ENCODE measurements around the gene SRGAP3. TPM values are rescaled to one million over a fixed set of nuclear protein-coding genes. Genes with fewer than 3 reads are reported as not detected.

SRGAP3 gene
- total RNA-seq (2013; cell fraction: nucleolus; rRNA removed), result 21.4 and 26.8 TPM in 2 replicates
- 1.4 and 2.2 TPM in 2 replicates for total RNA-seq (2014; rRNA removed)
- total RNA-seq (2014; rRNA removed; fragmentation: Illumina TruSeq; extraction: Trizol), result 0.92 and 1.1 TPM in 2 replicates
- 1.1 and 1.4 TPM in 2 replicates for total RNA-seq (2021)
- 1.9 TPM for polyA plus RNA-seq (2011; ENCODE audit: low read depth)
- 0.57 and 0.61 TPM in 2 replicates for polyA plus RNA-seq (2011; rRNA removed)
- polyA plus RNA-seq (2011; cell fraction: cytosol; rRNA removed), result 0.32 and 1.0 TPM in 2 replicates
- polyA plus RNA-seq (2011; cell fraction: nucleus; rRNA removed), result 1.3 and 1.4 TPM in 2 replicates
- 2.4 and 2.8 TPM in 2 replicates for polyA plus RNA-seq (2012)
- polyA plus RNA-seq (2014; fragmentation: Illumina TruSeq; extraction: Trizol), result 0.94 and 1.3 TPM in 2 replicates
- under 1 TPM; 0.32 to 0.49 TPM for polyA plus RNA-seq (2014; fragmentation: Nextera tagmentation; extraction: Ambion mirVana)
- polyA plus RNA-seq (2014; rRNA removed), result 0.98 and 1.00 TPM in 2 replicates
- polyA plus RNA-seq (2016; fragmentation: Nextera tagmentation; extraction: Ambion mirVana), result 1 to 10 TPM in 1 of 2 experiments, under 1 TPM in 1; 0.98 to 1.7 TPM
- polyA minus RNA-seq (2011; rRNA and poly(A)+ RNA removed), result 0.62 and 1.2 TPM in 2 replicates
- polyA minus RNA-seq (2011; cell fraction: cytosol; rRNA and poly(A)+ RNA removed), result 0.31 TPM in 1 of 2 replicates, not detected in the other
- 1.5 and 1.7 TPM in 2 replicates for polyA minus RNA-seq (2011; cell fraction: nucleus; rRNA and poly(A)+ RNA removed)
- percentile 36 among the genes with signal in this experiment for Bru-seq, nascent RNA
- BruChase-seq, experiment 1, labeled RNA remaining after a 6-hour chase, result percentile 28 among the genes with signal in this experiment
- BruChase-seq, experiment 2, labeled RNA remaining after a 2-hour chase, result percentile 29 among the genes with signal in this experiment
- long read RNA-seq, experiment 1, result 0 reads
- long read RNA-seq, experiment 2, partial matches to known transcripts, result 0 of 2 reads
- long read RNA-seq, experiment 2, other reads (novel, unspliced or antisense), result 2 of 2 reads

DNA sequence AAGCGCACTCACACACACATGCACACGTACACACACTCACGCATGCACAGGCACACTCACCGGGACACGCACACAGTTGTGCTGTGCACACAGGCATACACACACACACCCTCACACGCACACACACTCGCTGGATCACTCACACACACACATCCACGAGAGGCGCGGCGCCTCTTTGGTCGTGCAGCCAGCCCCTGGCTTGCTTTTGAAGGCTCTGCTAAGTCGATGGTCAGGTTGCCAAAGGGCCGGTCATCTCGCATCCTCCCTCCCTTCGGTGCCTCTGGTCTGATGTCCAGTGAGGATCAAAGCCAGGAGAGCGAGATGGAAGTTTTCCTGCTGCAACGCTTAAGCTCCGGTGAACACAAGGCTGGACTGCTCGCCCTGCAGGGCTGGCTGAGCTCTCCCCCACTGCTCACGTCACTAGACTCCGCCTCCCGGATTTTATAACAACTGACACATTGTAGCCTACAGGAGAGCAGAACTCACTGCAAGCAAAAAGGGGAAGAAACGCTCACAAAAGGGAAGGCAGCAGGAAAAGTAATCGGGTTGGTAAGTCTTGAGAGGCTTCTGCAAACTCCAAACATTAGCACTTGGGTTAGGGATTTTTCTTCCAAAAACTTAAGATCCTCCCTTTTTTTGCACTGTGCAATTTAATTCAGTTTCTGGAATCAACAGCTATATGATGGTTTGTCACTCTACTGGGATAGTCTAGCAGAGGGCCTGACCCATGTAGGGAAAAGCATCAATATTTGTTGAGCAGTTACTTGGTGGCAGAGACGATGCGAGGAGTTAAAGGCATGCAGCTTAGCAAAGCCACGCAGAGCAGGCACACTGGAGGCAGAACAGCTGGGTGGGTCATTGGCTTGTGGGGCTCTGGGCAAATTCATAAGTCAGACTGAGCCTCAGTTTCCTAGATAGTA lies at the start of gene SRGAP3:
Gene SRGAP3 (minus strand): TSS at position 374 of the 920 bp plus-strand sequence. CDS start 695 bp downstream, outside the sequence.
- Histone ChIP-seq H2AFZ (ENCODE audit: control insufficient read depth, low read depth, low read length) (peak within 1 kb of the TSS; percentile 82), H3K27me3 (replicated peaks in 1 of 2; ENCODE audit: control insufficient read depth in 2 of 2, insufficient read depth in 2 of 2, low read length in 1 of 2) (no peaks in the 10 kb centered on the region), H3K9me3 (replicated peaks; ENCODE audit: control insufficient read depth, insufficient read depth, low read length) (no peaks in the 10 kb centered on the region; the same call in 2 of the 3 replicates), H4K20me1 (ENCODE audit: control insufficient read depth, insufficient read depth) (no peaks in the 10 kb centered on the region), H3K79me2 (ENCODE audit: control insufficient read depth, insufficient read depth, low read length) (no peaks in the 10 kb centered on the region), H3K4me1 (ENCODE audit: control insufficient read depth, insufficient read depth, low read length) (no peaks in the 10 kb centered on the region), H3K9ac (ENCODE audit: control insufficient read depth, insufficient read depth, low read length) (no peak within 1 kb of the TSS), H3K27ac (ENCODE audit: control insufficient read depth, insufficient read depth) (no peak within 1 kb of the TSS), H3K4me3 (peak within 1 kb of the TSS; percentile 54), H3K4me2 (ENCODE audit: control insufficient read depth, insufficient read depth) (peak within 1 kb of the TSS; percentile 80), H3K36me3 (ENCODE audit: control insufficient read depth in 2 of 2, insufficient read depth in 2 of 2, low read length in 1 of 2) (no peaks in the 10 kb centered on the region)
- in situ Hi-C loops (cut with MboI) (no loop called here), intact Hi-C loops (cut with micrococcal nuclease; ENCODE audit: unreplicated experiment) (no loop called here)
- no TSS peak for BruUV-seq (replicated peaks)
- peak; percentile 73 for DNase-seq (ENCODE audit: low read depth, low spot score)
- ChIA-PET SMC1A (ENCODE audit: uncharacterized antibody, unreplicated experiment) (interaction anchor here (0.7 to 1.6 kb wide), 5 partner anchors 14 to 262 kb away, joined by 3 to 5 read pairs (median 4); no protein-coding TSS in a partner anchor), POLR2A (no interaction called here), CTCF (interaction anchor here (0.6 to 2.4 kb wide), 13 partner anchors 25 to 480 kb away, joined by 3 to 7 read pairs (median 4); partner anchors contain the start of gene OXTR), RAD21 (ENCODE audit: unreplicated experiment) (interaction anchor here (1.5 kb wide), 1 partner anchor 25 kb away, joined by 6 read pairs; no protein-coding TSS in a partner anchor)
- WGBS (ENCODE audit: insufficient coverage, insufficient replicate concordance, low lambda C conversion rate, missing lambda C conversion rate), result 8% methylated on average over 28 of the region's 28 CpGs
- peak; percentile 97 for FAIRE-seq
- ATAC-seq, result peak; percentile 100
- TF ChIP-seq, protein P1, sequence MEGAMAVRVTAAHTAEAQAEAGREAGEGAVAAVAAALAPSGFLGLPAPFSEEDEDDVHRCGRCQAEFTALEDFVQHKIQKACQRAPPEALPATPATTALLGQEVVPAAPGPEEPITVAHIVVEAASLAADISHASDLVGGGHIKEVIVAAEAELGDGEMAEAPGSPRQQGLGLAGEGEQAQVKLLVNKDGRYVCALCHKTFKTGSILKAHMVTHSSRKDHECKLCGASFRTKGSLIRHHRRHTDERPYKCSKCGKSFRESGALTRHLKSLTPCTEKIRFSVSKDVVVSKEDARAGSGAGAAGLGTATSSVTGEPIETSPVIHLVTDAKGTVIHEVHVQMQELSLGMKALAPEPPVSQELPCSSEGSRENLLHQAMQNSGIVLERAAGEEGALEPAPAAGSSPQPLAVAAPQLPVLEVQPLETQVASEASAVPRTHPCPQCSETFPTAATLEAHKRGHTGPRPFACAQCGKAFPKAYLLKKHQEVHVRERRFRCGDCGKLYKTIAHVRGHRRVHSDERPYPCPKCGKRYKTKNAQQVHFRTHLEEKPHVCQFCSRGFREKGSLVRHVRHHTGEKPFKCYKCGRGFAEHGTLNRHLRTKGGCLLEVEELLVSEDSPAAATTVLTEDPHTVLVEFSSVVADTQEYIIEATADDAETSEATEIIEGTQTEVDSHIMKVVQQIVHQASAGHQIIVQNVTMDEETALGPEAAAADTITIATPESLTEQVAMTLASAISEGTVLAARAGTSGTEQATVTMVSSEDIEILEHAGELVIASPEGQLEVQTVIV (IDR thresholded peaks at IDR 0.05; ENCODE audit: borderline replicate concordance, partially characterized antibody), result no peak
- TF ChIP-seq, protein P2, sequence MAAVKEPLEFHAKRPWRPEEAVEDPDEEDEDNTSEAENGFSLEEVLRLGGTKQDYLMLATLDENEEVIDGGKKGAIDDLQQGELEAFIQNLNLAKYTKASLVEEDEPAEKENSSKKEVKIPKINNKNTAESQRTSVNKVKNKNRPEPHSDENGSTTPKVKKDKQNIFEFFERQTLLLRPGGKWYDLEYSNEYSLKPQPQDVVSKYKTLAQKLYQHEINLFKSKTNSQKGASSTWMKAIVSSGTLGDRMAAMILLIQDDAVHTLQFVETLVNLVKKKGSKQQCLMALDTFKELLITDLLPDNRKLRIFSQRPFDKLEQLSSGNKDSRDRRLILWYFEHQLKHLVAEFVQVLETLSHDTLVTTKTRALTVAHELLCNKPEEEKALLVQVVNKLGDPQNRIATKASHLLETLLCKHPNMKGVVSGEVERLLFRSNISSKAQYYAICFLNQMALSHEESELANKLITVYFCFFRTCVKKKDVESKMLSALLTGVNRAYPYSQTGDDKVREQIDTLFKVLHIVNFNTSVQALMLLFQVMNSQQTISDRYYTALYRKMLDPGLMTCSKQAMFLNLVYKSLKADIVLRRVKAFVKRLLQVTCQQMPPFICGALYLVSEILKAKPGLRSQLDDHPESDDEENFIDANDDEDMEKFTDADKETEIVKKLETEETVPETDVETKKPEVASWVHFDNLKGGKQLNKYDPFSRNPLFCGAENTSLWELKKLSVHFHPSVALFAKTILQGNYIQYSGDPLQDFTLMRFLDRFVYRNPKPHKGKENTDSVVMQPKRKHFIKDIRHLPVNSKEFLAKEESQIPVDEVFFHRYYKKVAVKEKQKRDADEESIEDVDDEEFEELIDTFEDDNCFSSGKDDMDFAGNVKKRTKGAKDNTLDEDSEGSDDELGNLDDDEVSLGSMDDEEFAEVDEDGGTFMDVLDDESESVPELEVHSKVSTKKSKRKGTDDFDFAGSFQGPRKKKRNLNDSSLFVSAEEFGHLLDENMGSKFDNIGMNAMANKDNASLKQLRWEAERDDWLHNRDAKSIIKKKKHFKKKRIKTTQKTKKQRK (IDR thresholded peaks at IDR 0.05; ENCODE audit: low read depth, low read length), result no peak
- TF ChIP-seq, protein P3, sequence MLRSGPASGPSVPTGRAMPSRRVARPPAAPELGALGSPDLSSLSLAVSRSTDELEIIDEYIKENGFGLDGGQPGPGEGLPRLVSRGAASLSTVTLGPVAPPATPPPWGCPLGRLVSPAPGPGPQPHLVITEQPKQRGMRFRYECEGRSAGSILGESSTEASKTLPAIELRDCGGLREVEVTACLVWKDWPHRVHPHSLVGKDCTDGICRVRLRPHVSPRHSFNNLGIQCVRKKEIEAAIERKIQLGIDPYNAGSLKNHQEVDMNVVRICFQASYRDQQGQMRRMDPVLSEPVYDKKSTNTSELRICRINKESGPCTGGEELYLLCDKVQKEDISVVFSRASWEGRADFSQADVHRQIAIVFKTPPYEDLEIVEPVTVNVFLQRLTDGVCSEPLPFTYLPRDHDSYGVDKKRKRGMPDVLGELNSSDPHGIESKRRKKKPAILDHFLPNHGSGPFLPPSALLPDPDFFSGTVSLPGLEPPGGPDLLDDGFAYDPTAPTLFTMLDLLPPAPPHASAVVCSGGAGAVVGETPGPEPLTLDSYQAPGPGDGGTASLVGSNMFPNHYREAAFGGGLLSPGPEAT (IDR thresholded peaks at IDR 0.05; ENCODE audit: low read depth), result no peak
- TF ChIP-seq CREB1 (IDR thresholded peaks at IDR 0.05; ENCODE audit: low read depth) (peak; percentile 77), BCL11A (IDR thresholded peaks at IDR 0.05; ENCODE audit: low read depth, low read length) (no peak), RAD21 (IDR thresholded peaks at IDR 0.05; ENCODE audit: insufficient read depth, low read depth, low read length) (peak; percentile 54), IKZF2 (IDR thresholded peaks at IDR 0.05) (0 out of 4 replicates have a peak, but pooled peaks of 1 of the 2 experiments have one; percentile 8)
- TF ChIP-seq, protein P4, sequence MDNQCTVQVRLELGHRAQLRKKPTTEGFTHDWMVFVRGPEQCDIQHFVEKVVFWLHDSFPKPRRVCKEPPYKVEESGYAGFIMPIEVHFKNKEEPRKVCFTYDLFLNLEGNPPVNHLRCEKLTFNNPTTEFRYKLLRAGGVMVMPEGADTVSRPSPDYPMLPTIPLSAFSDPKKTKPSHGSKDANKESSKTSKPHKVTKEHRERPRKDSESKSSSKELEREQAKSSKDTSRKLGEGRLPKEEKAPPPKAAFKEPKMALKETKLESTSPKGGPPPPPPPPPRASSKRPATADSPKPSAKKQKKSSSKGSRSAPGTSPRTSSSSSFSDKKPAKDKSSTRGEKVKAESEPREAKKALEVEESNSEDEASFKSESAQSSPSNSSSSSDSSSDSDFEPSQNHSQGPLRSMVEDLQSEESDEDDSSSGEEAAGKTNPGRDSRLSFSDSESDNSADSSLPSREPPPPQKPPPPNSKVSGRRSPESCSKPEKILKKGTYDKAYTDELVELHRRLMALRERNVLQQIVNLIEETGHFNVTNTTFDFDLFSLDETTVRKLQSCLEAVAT (IDR thresholded peaks at IDR 0.05), result peak; percentile 94
